AG04449 (cell line): ENCODE results near the gene ARL15.

ENCODE experiments used
- CTCF ChIA-PET: fragments of 350-600 bp; formaldehyde crosslinking; extraction: SDS; loops from one replicate; lab custom pipeline; 2021; ENCODE audit warnings: antibody characterized with exemption; lab: Yijun Ruan, JAX
- POLR2A ChIA-PET: fragments of 400-600, 350-600 bp; formaldehyde crosslinking; extraction: SDS; loops from one replicate; lab custom pipeline; 2020; ENCODE audit warnings: antibody characterized with exemption, inconsistent platforms; lab: Yijun Ruan, JAX
- DNase-seq: peaks from one replicate; pipeline ENCODE4 v3.0.0-alpha.2; 2010; ENCODE audit warnings: low read depth, low spot score
- H3K4me3 ChIP-seq: 2 replicates; pipeline ENCODE4 v1.5.1; 2011; ENCODE audit warnings: low read depth, mild to moderate bottlenecking, control low read depth, low read length
- TF ChIP-seq, protein P1 (sequence below): IDR thresholded peaks from one replicate; pipeline ENCODE4 v1.5.1; 2011; ENCODE audit warnings: mild to moderate bottlenecking, moderate library complexity, low read length, control low read depth, inconsistent platforms; ENCODE audit not compliant: insufficient read depth; ENCODE audit errors: missing control alignments

ARL15 gene

DNA sequence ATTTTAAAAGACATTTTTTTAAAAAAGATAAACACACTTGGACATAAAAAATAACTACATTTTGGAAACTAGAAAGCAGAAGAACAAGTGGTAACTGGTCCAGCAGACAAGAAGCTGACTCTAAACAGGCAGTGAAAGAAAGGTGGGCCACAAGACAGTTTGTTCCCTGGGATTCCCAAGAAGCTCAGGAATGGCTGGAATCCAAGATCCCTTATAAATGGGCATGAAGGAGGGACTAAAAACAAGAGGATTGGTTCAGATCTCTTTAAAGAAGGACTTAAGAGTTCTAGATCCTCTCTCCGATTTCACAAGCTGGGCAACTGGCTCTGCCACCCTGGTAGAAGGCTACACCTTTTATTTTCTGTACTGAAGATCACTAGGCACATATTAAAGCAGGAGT lies 102.8 kb downstream of the ARL15 start:
- TF ChIP-seq, protein P1, sequence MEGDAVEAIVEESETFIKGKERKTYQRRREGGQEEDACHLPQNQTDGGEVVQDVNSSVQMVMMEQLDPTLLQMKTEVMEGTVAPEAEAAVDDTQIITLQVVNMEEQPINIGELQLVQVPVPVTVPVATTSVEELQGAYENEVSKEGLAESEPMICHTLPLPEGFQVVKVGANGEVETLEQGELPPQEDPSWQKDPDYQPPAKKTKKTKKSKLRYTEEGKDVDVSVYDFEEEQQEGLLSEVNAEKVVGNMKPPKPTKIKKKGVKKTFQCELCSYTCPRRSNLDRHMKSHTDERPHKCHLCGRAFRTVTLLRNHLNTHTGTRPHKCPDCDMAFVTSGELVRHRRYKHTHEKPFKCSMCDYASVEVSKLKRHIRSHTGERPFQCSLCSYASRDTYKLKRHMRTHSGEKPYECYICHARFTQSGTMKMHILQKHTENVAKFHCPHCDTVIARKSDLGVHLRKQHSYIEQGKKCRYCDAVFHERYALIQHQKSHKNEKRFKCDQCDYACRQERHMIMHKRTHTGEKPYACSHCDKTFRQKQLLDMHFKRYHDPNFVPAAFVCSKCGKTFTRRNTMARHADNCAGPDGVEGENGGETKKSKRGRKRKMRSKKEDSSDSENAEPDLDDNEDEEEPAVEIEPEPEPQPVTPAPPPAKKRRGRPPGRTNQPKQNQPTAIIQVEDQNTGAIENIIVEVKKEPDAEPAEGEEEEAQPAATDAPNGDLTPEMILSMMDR: no peak
- ChIA-PET CTCF (no interaction called here), POLR2A (no interaction called here)
- no peak overlapping the region for H3K4me3 ChIP-seq
- no peak for DNase-seq

DNA sequence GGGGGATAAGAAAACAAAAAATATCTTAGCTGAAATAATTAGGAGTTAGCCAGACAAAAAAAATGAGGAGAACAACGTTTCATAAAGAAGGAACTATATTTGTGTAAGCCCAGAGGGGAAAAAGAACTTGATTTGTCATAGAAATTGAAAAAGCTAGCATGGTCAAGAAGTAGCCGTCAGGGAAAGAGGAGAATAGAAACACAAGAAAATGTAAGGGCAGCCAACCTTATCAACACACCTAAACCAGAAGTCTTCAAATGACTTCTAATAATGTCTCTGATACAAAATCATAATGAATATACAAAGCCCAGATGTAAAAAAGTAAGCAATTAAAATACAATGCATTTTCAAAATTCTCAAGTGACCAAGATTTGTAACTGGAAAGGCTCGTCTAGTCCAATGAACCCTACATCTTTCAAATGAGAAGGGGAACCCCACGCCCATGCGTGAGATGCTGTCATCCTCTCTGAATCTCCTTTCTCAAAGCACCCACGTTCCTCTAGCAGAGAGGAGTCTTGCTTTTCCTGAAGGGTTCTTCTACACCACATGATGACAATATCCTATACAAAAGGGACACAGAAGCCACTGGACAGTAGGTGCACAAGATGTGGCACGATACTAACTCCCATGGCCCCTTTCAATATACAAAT lies 103.7 kb downstream of the ARL15 start:
- POLR2A ChIA-PET: no interaction called here
- no peak overlapping the region for H3K4me3 ChIP-seq
- CTCF ChIA-PET: no interaction called here
- TF ChIP-seq, protein P1: no peak
- no peak for DNase-seq

DNA sequence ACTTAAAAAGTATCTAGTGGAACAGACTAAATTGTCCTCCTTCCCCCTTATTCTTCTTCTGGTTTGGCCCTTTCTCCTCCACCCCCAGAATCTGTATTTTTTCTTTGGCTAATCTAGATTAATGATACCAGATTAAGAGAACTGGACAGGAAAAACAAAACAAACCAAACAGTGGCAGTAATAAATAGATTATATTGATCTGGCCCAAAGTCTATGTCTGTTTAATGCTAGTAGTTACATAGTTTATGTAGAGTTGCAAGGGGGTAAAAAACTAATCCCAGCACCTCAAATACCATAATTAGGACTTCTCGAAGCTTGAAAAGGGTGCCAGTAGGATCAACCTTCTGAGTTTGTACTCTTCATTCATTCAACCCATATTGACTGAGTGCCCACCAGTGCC lies 104.5 kb downstream of the ARL15 start:
- TF ChIP-seq, protein P1: no peak
- CTCF ChIA-PET: no interaction called here
- no peak for DNase-seq
- H3K4me3 ChIP-seq: no peak overlapping the region
- POLR2A ChIA-PET: interaction anchor here (0.7 kb wide), 1 partner anchor 251 kb away, joined by 3 read pairs; no protein-coding TSS in a partner anchor

DNA sequence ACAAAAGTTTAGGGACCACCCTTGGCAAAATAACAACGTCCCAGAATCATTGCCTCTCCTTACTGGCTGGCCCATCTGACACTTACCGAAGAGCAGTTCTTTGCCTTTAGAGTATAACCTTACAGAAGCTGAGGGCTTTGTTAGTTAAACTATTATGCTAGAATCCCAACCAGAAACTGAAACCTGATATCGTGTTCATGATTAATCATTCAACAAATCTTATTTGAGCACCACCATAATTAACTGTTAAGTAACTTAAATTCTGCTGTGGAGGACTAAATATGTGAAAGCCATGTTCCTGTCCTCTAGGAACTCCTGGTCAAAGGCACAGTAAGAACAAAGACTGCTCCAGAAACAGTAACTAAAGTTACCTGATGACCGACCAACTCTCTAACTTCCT lies 104.9 kb downstream of the ARL15 start:
- no peak for DNase-seq
- ChIA-PET CTCF (no interaction called here), POLR2A (interaction anchor here (0.7 kb wide), 1 partner anchor 250 kb away, joined by 3 read pairs; no protein-coding TSS in a partner anchor)
- H3K4me3 ChIP-seq: no peak overlapping the region
- TF ChIP-seq, protein P1: no peak

DNA sequence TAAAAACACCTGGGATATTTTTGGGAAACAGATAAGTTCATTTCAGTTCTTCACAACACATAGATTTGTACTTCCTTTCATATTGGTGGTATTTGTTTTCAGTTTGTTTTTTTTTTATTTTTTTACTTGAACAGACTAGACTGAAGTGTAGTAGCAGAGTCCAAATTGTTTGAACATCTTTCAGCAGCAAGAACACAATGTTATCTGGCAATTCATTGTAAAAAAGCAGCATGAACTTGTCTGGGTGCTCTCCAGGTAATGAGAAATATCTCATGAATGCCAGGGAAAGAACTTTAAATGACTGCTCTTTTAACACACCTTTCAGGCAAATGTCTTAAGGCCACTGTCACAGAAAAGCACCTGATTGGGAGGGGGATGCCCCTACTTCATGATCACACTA lies 113.4 kb downstream of the ARL15 start:
- H3K4me3 ChIP-seq: no peak overlapping the region
- ChIA-PET CTCF (interaction anchor here (1.9 kb wide), 1 partner anchor 13 kb away, joined by 8 read pairs; no protein-coding TSS in a partner anchor), POLR2A (no interaction called here)
- TF ChIP-seq, protein P1: no peak
- no peak for DNase-seq

DNA sequence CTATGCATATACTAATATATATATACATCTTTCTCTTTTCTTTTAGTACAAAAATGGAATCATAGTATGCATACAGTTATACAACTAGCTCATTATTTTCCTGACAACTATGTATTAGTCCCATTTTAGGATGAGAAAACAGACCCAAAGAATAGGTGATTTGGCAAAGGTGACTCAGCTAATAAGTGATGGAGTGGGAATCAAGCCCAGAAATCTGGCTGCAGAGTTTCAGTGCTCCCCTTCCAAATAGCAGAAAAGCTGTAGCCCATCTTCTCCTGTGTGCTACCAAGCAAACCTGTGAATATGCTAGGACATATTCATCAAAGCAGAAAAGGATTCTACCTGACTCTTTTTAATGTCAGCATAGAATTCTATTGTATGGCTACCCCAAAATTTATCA lies 114.7 kb downstream of the ARL15 start:
- ChIA-PET CTCF (interaction anchor here (1.9 kb wide), 1 partner anchor 15 kb away, joined by 8 read pairs; no protein-coding TSS in a partner anchor), POLR2A (no interaction called here)

More for the DNA sequence above, 114.7 kb downstream of the ARL15 start:
- DNase-seq: no peak
- H3K4me3 ChIP-seq: no peak overlapping the region
- TF ChIP-seq, protein P1: no peak
